HCEC 1CT (cell line): Measurements from ENCODE around the gene FGR.
"Not testable (repeated sequence)": the region's sequence is repeated elsewhere in the genome, so short reads cannot be mapped to it uniquely, and the experiment has no call there.

Source experiments
- DNase-seq: peaks from one replicate; pipeline ENCODE4 v3.0.0-alpha.2; 2017

Gene FGR

DNA sequence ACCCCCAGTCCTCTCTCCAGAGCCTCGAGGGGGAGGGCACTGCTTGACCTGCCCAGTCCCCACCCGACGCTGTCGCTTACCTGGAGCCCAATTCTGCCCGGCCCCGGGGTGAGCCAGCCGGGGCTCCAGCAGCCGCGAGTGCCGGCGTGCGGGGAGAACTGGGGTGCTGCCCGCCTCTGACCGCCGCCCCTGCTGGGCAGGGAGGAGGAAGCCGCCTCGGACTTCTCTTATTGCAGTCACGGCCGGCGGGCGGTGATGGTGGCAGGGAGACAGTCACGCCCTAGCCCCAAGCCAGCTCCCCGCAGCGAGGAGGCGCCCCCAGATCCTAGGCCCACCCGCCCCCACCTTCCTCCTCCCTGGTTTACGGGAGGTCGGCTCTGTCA, at the start of gene FGR:
Gene FGR (minus strand): TSS at position 201 of the 383 bp plus-strand sequence. CDS start 11,269 bp downstream, outside the sequence.
- DNase-seq, result no peak

- no peak for DNase-seq
Observed at GRCh38 chr1:27684176-27684575, 49.2 kb upstream of the FGR start.

GRCh38 chr1:27682351-27682944, 47.5 kb upstream of the FGR start:
- DNase-seq, result no peak

DNA sequence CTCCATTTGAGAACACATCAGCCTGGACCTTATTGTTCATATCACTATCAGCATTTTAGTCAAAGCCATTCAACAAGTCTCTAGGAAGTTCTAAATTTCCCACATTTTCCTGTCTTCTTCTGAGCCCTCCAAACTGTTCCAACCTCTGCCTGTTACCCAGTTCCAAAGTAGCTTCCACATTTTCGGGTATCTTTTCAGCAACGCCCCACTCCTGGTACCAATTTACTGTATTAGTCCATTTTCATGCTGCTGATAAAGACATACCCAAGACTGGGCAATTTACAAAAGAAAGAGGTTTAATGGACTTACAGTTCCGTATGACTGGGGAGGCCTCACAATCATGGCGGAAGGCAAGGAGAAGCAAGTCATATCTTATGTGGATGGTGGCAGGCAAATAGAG, 46.6 kb upstream of the FGR start:
- not testable (repeated sequence) for DNase-seq

DNA sequence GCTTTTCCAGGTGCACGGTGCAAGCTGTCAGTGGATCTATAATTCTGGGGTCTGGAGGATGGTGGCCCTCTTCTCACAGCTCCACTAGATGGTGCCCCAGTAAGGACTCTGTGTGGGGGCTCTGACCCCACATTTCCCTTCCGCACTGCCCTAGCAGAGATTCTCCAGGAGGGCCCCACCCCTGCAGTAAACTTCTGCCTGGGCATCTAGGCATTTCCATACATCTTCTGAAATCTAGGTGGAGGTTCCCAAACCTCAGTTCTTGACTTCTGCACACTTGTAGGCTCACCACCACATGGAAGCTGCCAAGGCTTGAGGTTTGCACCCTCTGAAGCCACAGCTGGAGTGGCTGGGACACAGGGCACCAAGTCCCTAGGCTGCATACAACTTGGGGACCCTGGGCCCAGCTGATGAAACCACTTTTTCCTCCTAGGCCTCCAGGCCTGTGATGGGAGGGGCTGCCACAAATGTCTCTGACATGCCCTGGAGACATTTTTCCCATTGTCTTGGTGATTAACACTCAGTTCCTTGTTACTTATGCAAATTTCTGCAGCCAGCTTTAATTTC, 45.3 kb upstream of the FGR start:
- DNase-seq, result not testable (repeated sequence)

DNA sequence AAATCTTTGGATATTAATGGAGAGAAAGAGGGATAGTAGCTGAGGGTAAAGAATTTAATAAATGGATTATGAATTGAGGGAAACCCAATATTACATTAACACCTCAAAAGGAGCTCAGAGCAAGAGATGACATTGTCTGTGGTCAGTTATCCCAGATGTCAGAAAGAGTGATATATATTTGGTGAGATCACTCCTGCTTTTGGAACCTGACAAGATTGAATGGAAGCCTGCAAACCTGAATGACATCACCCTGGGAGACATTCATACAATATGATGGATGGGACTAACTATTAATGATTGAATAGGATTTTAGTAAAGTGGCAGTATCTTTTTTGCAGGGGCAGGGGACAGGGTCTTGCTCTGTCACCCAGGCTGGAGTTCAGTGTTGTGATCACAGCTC, 43.8 kb upstream of the FGR start:
- no peak for DNase-seq

DNA sequence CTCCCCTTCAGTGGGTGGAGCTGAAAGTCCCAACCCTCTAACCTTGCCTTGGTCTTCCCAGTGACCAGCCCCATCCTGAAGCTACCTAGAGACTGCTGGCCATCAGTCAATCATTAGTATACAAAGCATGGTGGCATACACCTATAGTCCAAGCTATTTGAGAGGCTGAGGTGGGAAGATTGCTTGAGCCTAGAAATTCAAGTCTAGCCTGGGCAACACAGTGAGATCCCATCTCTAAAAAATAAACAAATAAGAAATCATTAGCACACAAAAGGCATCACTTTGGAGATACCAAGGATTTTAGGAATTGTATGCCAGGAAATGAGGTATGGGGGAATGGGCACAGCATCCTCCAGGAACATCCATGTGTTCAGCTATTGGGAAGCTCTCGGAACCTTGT, 41.4 kb upstream of the FGR start:
- DNase-seq, result no peak

- DNase-seq, result peak; percentile 71
Observed at GRCh38 chr1:27672750-27673112, 37.7 kb upstream of the FGR start.

DNA sequence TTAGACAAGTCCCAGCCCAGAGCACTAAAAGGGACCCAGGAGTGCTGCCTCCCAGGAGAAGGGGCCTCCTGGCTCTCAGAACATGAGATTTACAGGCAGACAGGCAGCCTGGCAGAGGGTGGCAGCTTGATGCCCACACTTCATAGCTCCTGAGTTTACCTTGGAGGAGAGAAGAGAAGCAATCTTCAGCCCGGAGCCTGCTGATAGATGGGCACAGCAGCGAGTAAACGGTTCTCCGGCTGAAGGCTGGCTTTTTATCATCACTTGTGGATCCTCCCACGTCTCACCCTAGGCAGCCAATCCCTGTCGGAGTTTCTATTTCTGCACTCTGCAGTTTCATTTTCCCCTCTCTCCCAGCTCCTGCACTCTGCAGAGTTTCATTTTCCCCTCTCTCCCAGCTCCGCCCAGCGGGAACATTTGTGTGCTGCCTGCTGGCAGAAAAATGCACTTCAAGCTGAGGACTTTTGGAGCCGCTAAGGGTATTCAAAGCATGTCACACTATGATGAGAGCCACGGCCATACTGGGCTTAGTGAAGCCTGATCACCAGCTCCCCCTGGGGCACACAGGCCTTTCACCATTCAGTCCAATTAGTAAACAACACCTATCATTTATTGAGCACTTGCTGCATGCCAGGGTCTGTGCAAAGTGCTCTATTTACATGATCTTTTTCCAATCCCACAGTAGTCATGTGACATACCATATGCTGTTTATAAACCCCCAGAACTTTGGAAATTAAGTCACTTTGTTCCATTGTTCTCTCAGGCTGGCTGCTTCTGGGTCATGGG, 37.2 kb upstream of the FGR start, which contains the start of gene IFI6:
Gene IFI6 (minus strand): TSS at position 229 of the 786 bp plus-strand sequence. CDS start 2,878 bp downstream, outside the sequence.
- peak; percentile 93 for DNase-seq

GRCh38 chr1:27669876-27670275, 34.9 kb upstream of the FGR start:
- DNase-seq, result no peak

DNA sequence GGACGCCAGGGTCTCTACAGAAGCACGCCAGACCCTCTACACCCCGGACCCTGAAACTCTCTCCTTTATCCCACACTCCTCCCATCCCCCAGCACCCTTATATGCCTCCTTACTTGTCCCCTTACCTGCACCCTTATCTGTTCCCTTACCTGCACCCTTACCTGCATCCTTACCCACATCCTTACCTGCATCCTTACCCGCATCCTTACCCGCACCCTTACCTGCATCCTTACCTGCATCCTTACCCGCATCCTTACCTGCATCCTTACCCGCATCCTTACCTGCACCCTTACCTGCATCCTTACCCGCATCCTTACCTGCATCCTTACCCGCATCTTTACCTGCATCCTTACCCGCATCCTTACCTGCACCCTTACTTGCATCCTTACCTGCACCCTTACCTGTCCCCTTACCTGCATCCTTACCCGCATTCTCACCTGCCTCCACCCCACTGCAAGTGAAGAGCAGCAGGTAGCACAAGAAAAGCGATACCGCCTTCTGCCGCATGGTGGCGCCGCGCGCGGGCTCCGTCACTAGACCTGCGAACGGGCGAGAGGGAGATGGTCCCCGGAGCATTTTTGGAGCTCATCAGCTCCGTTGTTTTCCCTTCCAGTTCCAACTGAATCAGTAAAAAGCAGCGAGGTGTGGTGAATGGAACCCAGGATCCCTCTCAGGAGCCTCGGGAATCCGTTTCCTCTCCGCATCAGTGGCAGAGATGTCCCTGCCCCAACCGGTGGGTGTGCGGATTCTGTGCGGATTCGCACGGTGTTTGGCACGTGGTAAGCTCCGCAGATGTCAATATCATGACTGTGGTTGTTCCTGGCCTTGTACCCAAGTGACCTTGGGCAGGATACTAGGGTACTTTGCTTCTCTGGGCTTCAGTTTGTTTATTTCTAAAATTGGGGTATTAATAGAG, 34.1 kb upstream of the FGR start:
- DNase-seq, result peak; percentile 46

- no peak for DNase-seq
Observed at GRCh38 chr1:27668121-27668807, 33.3 kb upstream of the FGR start.

- no peak for DNase-seq
Observed at GRCh38 chr1:27666791-27667254, 31.8 kb upstream of the FGR start.

GRCh38 chr1:27666294-27666693, 31.3 kb upstream of the FGR start:
- DNase-seq, result no peak

- DNase-seq, result no peak
Observed at GRCh38 chr1:27665016-27665651, 30.1 kb upstream of the FGR start.

DNA sequence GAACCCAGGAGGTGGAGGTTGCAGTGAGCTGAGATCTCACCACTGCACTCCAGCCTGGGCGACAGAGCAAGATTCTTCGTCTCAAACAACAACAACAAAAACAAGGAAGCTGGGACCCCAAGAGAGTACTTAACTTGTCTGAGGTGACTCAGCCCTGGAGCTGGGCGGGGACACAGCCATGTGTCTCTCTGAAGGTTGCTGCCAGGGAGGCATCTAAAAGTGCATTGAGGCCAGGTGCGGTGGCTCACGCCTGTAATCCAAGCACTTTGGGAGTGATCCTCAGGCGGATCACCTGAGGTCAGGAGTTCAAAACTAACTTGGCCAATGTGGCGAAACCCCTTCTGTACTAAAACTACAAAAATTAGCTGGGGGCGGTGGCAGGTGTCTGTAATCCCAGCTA, 29.3 kb upstream of the FGR start:
- no peak for DNase-seq

- DNase-seq, result peak; percentile 64
Observed at GRCh38 chr1:27662707-27663393, 27.9 kb upstream of the FGR start.

GRCh38 chr1:27662261-27662660, 27.3 kb upstream of the FGR start:
- DNase-seq, result no peak

- DNase-seq, result no peak
Observed at GRCh38 chr1:27661412-27662075, 26.6 kb upstream of the FGR start.

DNA sequence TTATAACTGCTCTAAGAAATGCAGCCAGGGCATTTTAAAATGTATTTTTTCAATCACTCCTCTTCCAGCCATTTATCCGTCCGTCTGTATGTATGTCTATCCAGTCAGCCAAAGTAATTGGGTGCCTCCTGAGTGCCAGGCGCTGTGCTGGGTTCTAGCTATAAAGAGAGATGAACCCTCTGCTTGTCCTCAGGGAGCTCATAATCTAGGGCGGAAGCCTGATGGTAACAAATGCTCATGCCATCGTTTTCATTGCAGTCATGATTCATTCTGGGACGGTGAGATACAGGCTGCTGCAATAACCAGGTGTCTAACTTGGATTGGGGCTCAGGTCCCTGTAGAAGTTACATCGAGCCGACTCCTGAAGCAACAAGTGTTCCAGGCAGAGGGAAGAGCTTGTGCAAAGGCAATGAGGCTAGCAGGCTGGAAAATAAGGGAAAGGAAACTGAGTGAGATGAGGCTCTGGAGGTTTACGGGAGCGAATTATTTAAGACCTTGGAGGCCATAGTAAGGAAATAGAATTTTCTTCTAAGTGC, 25.4 kb upstream of the FGR start:
- peak; percentile 2 for DNase-seq
